Colonic mucosa (tissue), 4 donors: ENCODE data around the gene AMBRA1. TPM values are rescaled to one million over a fixed set of nuclear protein-coding genes. Genes with fewer than 3 reads are reported as not detected.
A peak's percentile ranks its signal among the peaks of the same experiment; 100 is the strongest.

ENCODE experiments used
- DNase-seq: peaks from one replicate; pipeline ENCODE4 v3.0.0-alpha.2; 2020
- H3K27ac ChIP-seq: fragments of 200-600 bp; one replicate; pipeline ENCODE4 v1.8.0; 2021
- H3K27me3 ChIP-seq: fragments of 200-600 bp; one replicate; pipeline ENCODE4 v1.8.0; 2021
- H3K36me3 ChIP-seq: fragments of 200-600 bp; one replicate; pipeline ENCODE4 v1.8.0; 2021
- H3K4me1 ChIP-seq: fragments of 200-600 bp; one replicate; pipeline ENCODE4 v1.8.0; 2021; ENCODE audit warnings: mild to moderate bottlenecking
- H3K4me3 ChIP-seq: fragments of 200-600 bp; one replicate; pipeline ENCODE4 v1.8.0; 2021
- H3K9ac ChIP-seq, 2 donors: one replicate each; pipeline ENCODE4 v1.7.0; 2013; ENCODE audit warnings: control low read depth in 2 of 2, low read depth in 2 of 2, low read length in 2 of 2
- H3K9me3 ChIP-seq: fragments of 200-600 bp; one replicate; pipeline ENCODE4 v1.8.0; 2021
- intact Hi-C: fragments of 100-400 bp; cut with DNase I; formaldehyde crosslinking; loops from one replicate; pipeline ENCODE4 v1.14.1; 2022
- total RNA-seq, 2 donors: library from RNA; stranded (reverse); fragmentation: NEBNext Ultra II Directional in 1 of 2; extraction: Animal tissue kit (Norgen Biotek cat#: 25700) in 1 of 2; gene quantifications; one replicate each; pipeline ENCODE4 v1.2.1, GENCODE V29; 2021
- TF ChIP-seq, protein P1 (sequence below): fragments of 200-600 bp; IDR thresholded peaks from one replicate; pipeline ENCODE4 v1.8.0; 2022; ENCODE audit warnings: antibody characterized with exemption, mild to moderate bottlenecking
- donor health status: healthy.
- donor health status: DM: no; HTN: no; CAD: no.
- donor health status: DM: no; HTN: no; CAD: no.

The AMBRA1 gene
- total RNA-seq, 2 donors from 2014 or later = 32.7 to 33.8 TPM

DNA sequence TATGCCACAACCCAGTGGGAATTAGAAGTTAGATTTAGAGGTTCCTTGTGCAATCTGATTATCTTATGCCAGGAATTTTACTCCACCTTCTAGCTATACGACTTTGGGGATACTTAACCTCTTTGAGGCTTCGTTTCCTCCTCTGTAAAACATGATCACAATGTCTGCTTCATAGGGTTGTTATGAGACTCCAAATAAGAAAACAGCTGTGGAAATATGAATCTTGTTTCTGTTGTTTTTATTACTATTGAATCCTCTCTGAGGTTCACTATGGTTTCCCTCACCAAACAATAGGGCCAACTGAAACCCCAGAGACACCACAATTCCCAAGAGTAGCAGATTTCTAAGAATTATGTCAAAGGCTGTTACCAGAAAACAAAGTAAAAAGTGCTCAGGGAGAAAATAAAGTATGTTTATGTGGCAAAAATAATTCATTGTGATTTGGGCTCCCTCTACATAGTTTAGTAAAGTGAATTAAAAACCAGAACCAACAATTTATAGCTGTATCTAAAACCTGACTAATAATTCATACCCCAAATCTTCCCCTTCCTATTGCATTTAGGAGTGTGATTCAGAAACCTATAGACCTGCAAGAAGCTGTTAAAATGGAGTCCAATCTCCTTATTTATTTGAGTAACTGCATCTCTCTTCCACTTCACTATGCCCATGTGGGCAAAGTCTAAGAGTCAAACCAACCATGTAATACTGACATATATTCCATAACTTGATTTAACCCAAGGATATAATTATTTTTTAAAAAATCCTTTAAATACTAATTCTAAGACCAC lies 38.4 kb downstream of the AMBRA1 start:
- TF ChIP-seq, protein P1, sequence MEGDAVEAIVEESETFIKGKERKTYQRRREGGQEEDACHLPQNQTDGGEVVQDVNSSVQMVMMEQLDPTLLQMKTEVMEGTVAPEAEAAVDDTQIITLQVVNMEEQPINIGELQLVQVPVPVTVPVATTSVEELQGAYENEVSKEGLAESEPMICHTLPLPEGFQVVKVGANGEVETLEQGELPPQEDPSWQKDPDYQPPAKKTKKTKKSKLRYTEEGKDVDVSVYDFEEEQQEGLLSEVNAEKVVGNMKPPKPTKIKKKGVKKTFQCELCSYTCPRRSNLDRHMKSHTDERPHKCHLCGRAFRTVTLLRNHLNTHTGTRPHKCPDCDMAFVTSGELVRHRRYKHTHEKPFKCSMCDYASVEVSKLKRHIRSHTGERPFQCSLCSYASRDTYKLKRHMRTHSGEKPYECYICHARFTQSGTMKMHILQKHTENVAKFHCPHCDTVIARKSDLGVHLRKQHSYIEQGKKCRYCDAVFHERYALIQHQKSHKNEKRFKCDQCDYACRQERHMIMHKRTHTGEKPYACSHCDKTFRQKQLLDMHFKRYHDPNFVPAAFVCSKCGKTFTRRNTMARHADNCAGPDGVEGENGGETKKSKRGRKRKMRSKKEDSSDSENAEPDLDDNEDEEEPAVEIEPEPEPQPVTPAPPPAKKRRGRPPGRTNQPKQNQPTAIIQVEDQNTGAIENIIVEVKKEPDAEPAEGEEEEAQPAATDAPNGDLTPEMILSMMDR = no peak
- intact Hi-C loops = no loop called here
- Histone ChIP-seq H3K27ac (peak overlapping the region; percentile 80), H3K4me1 (peaks cover 18% of the 10 kb centered on the region), H3K9me3 (no peaks in the 10 kb centered on the region), H3K4me3 (no peak overlapping the region), H3K27me3 (no peaks in the 10 kb centered on the region), H3K36me3 (no peaks in the 10 kb centered on the region), H3K9ac (peak overlapping the region; percentile 18 to 30)
- no peak for DNase-seq

DNA sequence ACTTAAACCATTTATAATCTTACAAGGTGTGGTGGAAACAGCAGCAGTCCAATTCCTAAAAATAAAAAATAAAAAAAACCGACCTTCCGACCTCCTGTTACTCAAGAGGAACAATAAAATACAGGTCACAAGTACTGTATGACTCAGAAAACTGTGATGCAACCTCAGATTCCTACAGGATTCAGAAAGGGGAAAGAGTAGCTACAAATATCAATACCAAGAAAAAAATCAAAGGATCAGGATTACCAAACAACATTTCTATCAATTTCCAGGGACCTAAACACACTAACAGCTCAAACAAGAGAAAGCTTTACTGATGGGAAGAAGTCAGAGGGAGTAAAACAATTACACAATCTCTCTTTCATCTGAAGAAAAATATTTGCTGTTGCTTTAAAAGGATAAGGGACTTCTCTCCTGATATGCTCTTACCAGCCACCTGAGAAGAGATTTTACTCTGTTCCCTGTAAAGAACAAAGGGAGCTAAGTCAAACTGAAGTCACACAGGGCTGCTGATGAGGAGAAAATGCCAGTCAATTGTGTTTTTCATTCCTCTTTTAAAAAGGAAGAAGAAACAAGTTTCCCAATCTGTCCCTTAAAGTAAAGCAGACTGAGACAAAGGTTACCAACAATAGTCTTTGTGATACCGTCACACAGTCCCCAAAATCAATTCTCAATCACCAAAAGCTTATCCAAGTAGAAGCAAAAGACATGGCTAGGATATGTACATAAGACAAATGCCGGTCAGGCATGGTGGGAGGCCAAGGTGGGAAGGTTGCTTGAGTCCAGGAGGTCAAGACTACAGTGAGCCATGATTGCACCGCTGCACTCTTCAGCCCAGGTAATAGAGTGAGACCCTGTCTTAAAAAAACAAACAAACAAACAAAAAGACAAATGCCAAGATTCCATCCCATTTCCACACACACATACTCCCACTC lies 39.3 kb downstream of the AMBRA1 start:
- H3K27me3 ChIP-seq = no peaks in the 10 kb centered on the region
- TF ChIP-seq, protein P1 = no peak
- DNase-seq = no peak
- H3K4me1 ChIP-seq = peaks cover 18% of the 10 kb centered on the region
- intact Hi-C loops = no loop called here
- no peak overlapping the region for H3K4me3 ChIP-seq
- H3K27ac ChIP-seq = peak overlapping the region; percentile 80
- no peaks in the 10 kb centered on the region for H3K36me3 ChIP-seq
- no peaks in the 10 kb centered on the region for H3K9me3 ChIP-seq
- H3K9ac ChIP-seq = peak overlapping the region; percentile 18 to 79

DNA sequence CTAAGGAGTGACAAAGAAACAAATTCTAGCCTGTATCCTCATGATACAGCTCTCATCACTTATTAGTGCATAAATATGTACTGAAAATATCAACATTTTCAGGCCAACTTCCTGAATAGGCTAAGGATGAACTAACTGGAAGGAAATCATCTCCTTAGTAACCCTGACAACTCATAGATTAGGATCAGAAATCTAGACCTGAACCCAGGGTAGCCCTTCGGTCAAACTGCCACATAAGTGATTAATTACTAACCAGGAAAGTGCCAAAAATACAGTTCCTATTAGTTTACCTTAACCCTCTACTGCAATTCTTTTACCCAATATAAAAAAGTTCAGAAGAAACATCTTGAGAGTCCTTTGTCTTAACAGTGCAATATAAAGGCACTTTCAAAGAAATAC lies 40.0 kb downstream of the AMBRA1 start:
- H3K4me3 ChIP-seq = no peak overlapping the region
- H3K4me1 ChIP-seq = peaks cover 18% of the 10 kb centered on the region
- H3K36me3 ChIP-seq = no peaks in the 10 kb centered on the region
- intact Hi-C loops = no loop called here
- TF ChIP-seq, protein P1 = no peak
- no peak for DNase-seq
- peak overlapping the region in 1 of 2 donors; percentile 39 for H3K9ac ChIP-seq
- H3K9me3 ChIP-seq = no peaks in the 10 kb centered on the region
- H3K27me3 ChIP-seq = no peaks in the 10 kb centered on the region
- H3K27ac ChIP-seq = peak overlapping the region; percentile 80

DNA sequence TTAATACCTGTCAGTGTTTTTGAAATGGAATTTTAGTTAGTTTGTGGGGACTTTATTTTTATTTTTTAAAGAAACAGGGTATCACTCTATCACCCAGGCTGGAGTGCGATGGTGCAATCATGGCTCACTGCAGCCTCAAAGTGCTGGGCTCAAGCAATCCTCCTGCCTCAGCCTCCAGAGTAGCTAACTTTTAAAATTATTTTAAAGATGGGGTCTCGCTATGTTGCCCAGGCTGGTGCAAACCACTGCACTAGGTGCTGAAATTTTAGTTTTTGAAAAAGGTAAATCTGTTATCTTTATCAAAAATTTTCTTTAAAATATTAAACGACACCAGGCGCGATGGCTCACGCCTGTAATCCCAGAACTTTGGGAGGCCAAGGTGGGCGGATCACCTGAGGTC lies 42.6 kb downstream of the AMBRA1 start:
- no peak overlapping the region for H3K4me3 ChIP-seq
- no peaks in the 10 kb centered on the region for H3K27me3 ChIP-seq
- no peaks in the 10 kb centered on the region for H3K9me3 ChIP-seq
- no peaks in the 10 kb centered on the region for H3K36me3 ChIP-seq
- H3K27ac ChIP-seq = no peak overlapping the region
- intact Hi-C loops = no loop called here
- no peak overlapping the region for H3K9ac ChIP-seq
- TF ChIP-seq, protein P1 = no peak
- H3K4me1 ChIP-seq = peaks cover 18% of the 10 kb centered on the region
- no peak for DNase-seq

DNA sequence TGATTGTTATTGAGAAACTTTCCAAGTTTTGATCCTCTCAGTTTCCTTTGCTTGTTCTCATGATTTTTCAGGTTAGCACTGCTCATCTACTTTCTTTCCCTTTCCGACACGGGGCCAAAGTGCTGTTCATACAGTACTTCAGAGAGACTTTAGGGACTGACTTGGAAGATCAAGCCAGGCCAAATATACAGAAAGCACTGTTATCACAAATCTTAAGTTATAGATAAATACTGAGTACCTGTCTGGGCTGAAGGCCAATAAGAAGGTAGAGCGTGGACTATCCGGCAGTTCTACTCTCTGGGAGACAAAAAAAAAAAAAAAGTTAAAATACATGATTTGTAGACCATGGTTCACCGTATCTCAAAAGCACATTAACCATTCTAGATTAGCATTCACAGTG lies 46.2 kb downstream of the AMBRA1 start:
- peaks cover under 1% of the 10 kb centered on the region for H3K4me1 ChIP-seq
- H3K9me3 ChIP-seq = no peaks in the 10 kb centered on the region
- DNase-seq = no peak
- intact Hi-C loops = no loop called here
- no peaks in the 10 kb centered on the region for H3K36me3 ChIP-seq
- no peak overlapping the region for H3K9ac ChIP-seq
- TF ChIP-seq, protein P1 = no peak
- no peaks in the 10 kb centered on the region for H3K27me3 ChIP-seq
- H3K27ac ChIP-seq = no peak overlapping the region
- no peak overlapping the region for H3K4me3 ChIP-seq
